IPS-18c (cell line): Measurements from ENCODE around the gene SKP2.
"Not testable (repeated sequence)": the region's sequence is repeated elsewhere in the genome, so short reads cannot be mapped to it uniquely, and the experiment has no call there.

Source experiments
- H3K4me3 ChIP-seq: 2 replicates; pipeline ENCODE4 v1.7.0; 2013; ENCODE audit warnings: low read depth, mild to moderate bottlenecking, low read length, moderate library complexity; ENCODE audit not compliant: insufficient read depth
- H3K9me3 ChIP-seq: one replicate; pipeline ENCODE4 v1.6.1; 2013; ENCODE audit warnings: mild to moderate bottlenecking, low read length, moderate library complexity; ENCODE audit not compliant: control insufficient read depth, insufficient read depth

SKP2 gene

DNA sequence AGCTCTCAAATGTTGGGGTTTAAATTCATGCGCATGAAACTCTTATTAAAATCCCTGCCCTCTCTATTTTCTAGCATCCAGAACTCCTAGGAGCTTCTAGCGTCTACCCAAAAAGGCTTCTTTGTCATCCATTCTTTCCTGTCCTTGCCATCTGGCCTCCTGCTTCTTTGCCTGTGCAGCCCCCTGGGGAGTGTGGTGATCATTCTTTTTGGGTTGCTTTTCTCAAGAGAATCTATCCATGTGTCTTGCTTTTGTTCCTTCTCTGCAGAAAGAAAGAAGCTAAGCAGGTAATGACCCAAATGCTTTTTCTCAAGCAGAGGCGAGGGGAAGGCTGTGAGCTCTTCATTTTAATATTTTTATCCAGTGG, 26.6 kb downstream of the SKP2 start:
- no peak overlapping the region for H3K4me3 ChIP-seq

DNA sequence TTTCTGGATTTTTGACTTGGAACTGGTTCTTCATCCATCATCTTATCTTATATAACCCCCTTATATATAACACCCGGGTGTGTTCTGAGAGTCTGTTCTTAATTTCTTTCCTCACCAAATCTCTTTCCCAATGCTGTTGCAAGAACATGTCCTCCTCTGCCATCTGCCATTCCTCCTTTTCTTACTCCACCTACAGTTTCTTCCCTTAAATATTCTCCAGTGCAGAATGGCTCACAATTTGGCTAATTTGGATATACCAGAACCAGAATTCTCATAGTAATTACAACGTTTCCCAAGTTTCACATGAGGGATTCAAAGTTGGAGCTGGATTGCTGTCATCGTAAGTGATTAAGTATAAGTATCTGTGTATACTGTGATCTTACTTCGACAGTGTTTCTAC, 28.0 kb downstream of the SKP2 start:
- no peak overlapping the region for H3K4me3 ChIP-seq
- no peaks in the 10 kb centered on the region for H3K9me3 ChIP-seq

More for the DNA sequence above, 26.6 kb downstream of the SKP2 start:
- H3K9me3 ChIP-seq, result no peaks in the 10 kb centered on the region

DNA sequence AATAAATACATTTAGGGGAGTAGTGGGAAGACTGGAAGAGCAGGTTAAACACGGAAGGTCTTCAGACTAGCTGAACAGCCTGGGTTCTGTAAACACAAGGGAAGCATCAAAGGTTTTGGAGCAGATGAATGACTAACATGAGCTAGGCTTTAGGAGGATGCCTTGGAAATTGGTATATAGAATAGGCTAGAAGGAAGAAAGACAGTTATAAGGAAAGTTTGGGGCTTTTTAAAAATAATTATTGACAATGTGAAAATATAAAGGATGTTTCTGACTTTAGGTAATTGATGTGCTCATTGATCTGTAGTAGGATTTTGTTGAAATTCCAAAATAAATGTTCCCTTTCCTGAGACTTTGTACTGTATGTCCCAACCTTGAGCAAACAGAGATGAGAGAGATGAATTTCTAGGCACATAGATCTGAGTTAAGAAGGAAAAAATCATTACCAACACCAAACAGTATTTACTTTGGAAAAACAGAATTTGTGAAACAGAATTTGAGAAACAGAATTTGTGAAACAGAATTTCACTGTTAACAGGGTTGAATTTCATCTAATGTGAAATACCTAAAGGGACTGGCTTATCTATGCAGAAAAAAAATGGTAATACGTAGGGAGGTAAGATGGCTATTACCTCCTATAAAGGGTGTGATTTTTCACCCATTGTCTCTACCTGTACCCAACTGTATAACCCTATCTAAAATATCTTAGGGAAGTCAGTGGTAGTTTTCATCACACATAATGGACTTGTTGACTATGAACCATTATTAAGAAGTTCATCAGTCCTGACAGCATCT, 28.8 kb downstream of the SKP2 start:
- H3K9me3 ChIP-seq, result no peaks in the 10 kb centered on the region
- H3K4me3 ChIP-seq, result no peak overlapping the region

DNA sequence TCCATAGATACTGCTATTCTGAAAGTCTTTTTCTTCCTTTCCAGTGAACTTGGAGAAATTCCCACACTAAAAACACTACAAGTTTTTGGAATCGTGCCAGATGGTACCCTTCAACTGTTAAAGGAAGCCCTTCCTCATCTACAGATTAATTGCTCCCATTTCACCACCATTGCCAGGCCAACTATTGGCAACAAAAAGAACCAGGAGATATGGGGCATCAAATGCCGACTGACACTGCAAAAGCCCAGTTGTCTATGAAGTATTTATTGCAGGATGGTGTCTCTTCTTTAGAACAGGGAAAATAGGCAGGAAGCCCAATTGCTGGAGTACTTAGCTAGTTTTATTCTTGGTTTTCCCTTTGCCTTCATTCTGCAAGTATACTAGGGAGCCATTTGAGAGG, 29.9 kb downstream of the SKP2 start:
- Histone ChIP-seq H3K4me3 (no peak overlapping the region), H3K9me3 (no peaks in the 10 kb centered on the region)

DNA sequence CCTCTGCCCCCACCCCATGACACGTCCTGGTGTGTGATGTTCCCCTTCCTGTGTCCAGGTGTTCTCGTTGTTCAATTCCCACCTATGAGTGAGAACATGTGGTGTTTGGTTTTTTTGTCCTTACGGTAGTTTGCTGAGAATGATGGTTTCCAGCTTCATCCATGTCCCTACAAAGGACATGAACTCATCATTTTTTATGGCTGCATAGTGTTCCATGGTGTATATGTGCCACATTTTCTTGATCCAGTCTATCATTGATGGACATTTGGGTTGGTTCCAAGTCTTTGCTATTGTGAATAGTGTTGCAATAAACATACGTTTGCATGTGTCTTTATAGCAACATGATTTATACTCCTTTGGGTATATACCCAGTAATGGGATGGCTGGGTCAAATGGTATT, 32.5 kb downstream of the SKP2 start:
- H3K9me3 ChIP-seq, H3K4me3 ChIP-seq: not testable (repeated sequence)

DNA sequence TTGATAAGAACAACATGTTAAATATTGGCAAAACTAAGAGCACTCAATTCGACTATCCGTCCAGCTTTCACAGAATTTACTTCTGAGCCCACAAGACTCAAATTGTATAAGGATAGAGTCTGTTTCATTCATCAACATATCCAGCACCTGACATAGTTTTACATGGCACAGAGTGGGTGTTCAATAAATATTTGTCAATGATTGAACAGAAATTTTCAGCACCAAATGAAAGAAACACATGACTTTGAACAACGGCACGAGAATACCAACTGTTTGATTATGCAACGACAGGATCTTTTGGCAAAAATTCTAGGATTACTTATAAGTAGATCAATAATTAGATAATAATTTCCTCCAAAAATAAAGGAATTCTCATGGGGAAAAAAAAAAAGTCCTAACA, 41.8 kb downstream of the SKP2 start:
- H3K4me3 ChIP-seq, result no peak overlapping the region

DNA sequence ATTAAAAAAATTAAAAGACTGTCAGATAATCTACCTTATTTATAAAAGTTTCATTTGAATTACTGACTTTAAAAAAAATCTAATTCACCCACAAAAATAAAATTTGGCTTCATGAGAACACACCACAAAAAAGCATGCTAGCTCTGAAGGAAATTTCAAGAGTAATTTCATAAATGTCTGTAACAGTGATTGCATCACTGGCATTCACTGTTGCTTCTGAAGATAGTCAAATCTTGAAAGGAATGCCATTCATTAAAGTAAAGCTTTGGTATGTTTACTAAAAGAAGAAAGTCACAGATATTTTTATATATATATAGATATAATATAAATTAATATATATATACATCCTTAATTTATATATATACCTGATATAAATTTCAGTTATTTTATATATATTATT, 46.4 kb downstream of the SKP2 start:
- no peak overlapping the region for H3K4me3 ChIP-seq
- no peaks in the 10 kb centered on the region for H3K9me3 ChIP-seq

More for the DNA sequence above, 41.8 kb downstream of the SKP2 start:
- H3K9me3 ChIP-seq, result peaks cover 5% of the 10 kb centered on the region

DNA sequence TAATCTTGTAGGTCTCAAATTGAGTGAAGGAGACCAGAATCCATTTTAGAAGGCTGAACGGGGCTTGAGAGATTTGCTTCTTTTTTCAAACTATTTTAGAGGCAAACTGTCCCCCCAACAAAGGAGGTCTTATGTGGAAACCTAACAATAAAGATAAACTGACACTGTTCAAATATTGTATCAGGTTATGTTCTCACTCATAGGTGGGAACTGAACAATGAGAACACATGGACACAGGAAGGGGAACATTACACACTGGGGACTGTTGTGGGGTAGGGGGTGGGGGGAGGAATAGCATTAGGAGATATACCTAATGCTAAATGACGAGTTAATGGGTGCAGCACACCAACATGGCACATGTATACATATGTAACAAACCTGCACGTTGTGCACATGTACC, 46.9 kb downstream of the SKP2 start:
- H3K9me3 ChIP-seq, H3K4me3 ChIP-seq: not testable (repeated sequence)

DNA sequence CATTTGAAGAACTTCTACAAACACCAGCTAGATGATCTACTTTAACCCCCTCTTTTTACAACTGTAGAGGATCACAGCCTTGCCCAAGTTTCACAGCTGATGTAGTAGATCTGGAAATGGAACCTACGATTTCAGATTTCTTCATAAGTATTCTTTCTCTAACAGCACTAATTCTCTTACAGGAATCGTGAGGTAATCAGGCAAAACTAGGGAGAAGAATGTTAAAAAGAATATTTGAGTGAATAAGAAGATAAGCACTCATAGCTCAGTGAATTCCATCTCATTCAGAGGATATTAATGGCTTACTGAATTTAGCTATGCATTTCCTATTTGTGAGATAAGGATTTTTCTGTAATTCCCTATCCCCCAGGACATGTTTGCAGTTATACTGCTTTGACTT, 47.7 kb downstream of the SKP2 start:
- H3K9me3 ChIP-seq, result no peaks in the 10 kb centered on the region

DNA sequence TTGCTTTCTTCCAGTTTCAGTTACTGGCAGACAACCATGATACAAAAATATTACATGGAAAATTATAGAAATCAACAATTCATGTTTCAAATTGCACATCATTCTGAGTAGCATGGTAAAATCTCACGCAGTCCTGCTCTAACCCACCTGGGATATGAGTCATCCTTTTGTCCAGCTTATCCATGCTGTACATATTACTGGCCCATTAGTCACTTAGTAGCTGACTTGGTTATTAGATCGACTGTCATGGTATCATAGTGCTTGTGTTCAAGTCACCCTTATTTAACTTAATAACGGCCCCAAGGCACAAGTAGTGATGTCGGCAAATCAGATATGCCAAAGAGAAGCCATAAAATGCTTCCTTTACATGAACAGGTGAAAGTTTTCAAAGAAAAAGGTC, 48.6 kb downstream of the SKP2 start:
- H3K9me3 ChIP-seq, result no peaks in the 10 kb centered on the region
- H3K4me3 ChIP-seq, result no peak overlapping the region

More for the DNA sequence above, 47.7 kb downstream of the SKP2 start:
- no peak overlapping the region for H3K4me3 ChIP-seq

DNA sequence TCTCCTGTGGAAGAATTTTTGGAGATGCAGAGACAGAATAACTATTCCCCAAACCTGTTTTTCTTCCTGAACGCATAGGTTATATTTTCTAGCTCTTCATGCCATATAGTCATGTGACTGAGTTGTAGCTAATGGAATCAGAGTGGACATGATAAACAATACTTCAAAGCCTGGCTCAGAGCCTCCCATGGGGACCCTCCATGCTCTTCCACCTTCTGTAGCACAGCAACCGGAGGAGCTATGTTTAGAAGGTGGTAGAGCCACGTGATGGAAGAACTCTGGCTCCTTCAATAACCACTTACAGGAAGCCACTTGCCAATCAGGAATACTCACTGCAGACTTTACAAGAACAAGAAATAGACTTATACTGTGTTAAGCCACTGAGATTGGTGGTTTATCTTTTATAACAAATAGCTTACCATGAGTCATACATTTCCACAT, 50.6 kb downstream of the SKP2 start:
- Histone ChIP-seq H3K9me3 (no peaks in the 10 kb centered on the region), H3K4me3 (no peak overlapping the region)

DNA sequence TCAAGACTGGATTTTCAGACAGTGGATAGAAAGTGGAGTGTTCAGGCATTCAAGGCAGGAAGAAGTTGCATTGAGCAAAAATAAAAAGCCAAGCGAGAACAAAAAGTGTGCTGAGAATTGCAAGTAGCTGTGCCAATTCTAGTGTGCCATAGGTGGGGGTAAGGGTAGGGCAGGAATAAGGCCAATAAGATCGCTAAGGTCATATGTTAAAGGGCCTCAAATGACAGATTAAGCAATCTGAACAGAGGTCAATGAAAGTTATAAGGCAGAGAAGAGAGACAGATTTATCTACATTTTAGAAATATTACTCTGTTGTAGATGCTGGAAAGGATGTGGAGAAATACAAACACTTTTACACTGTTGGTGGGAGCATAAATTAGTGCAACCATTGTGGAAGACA, 53.4 kb downstream of the SKP2 start:
- Histone ChIP-seq H3K9me3 (no peaks in the 10 kb centered on the region), H3K4me3 (no peak overlapping the region)

DNA sequence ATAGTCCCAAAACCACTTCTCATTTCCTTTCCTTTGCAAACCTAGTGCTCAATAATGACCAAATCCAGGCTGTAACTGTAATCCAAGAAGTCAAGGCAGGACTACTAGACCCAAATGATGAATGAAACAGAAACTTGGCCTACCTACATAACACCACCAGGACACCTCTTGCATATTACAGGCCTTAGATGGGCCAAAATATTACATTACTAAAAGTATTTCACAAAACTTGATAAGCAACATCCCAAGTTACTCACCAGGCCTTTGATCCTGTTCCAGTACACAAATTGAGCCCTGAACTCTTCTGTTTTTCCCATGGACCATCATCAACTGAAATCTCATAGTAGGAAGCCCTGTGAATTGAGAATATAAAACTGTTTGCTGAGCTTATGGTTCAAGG, 55.0 kb downstream of the SKP2 start:
- H3K9me3 ChIP-seq, result no peaks in the 10 kb centered on the region
- H3K4me3 ChIP-seq, result no peak overlapping the region

DNA sequence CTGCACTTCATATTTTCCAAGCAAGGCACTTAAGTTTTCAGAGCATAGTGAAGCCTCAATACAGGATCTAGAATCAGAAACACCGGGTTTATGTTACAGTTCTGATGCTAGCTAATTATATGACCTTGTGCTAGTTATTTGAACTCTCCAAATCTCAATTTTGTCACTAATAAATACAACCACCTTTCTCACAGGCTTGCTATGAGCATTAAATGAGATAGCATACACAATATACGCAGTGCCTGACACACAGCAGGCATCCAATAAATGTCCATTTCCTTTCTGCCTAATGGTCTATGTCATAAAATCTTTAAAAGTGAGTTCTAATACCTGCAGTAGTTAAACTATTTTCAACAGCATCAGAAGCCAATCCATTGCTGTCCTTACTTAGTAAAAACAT, 56.9 kb downstream of the SKP2 start:
- Histone ChIP-seq H3K4me3 (no peak overlapping the region), H3K9me3 (no peaks in the 10 kb centered on the region)

DNA sequence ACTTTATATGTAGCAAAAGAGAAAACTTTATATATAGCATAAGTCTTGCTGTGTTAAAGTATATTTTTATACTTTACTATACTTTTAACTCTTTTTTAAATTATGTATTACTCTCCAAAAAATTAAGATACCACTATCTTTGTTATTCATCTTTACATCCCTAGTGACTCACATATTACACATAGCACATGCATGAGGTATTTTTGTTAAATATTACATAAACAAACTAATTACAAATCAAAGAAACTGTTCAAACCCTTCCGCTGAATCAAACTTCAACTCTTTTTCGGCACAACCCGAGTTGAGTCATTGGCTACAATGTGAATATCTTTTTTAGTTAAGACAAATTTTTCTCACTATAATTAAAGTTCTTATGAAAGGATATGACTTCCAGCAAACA, 57.8 kb downstream of the SKP2 start:
- no peak overlapping the region for H3K4me3 ChIP-seq
- no peaks in the 10 kb centered on the region for H3K9me3 ChIP-seq

DNA sequence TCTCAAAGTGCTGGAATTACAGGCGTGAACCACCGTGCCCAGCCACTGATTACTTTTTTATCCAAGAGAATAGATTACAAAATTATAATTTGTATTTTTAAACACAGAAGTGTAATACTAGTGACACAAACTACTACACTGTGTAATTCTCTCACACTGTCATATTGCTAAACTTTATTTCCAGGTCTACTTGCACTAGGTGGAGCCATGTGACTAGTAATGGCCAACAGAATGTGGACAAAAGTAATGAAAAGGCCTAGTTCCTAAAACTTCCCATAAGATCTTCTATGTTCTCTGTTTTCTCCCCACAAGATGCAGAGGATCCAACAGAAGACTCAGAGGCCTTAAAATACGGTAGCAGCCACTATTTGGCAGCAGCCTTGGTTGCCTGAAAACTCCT, 62.5 kb downstream of the SKP2 start:
- Histone ChIP-seq H3K9me3 (no peaks in the 10 kb centered on the region), H3K4me3 (no peak overlapping the region)

DNA sequence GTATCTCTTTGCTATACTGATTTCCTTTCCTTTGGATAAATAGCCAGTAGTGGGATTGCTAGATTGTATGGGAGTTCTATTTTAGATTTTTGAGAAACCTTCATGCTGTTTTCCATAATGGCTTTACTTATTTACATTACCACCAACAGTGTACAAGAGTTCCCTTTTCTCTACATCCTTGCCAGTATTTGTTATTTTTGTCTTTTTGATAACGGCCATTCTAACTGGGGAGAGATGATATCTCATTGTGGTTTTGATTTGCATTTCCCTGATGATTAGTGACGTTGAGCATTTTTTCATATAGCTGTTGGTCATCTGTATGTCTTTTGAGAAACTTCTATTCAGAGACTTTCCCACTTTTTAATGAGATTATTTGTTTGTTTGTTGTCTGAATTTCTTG, 64.0 kb downstream of the SKP2 start:
- H3K4me3 ChIP-seq, result no peak overlapping the region

DNA sequence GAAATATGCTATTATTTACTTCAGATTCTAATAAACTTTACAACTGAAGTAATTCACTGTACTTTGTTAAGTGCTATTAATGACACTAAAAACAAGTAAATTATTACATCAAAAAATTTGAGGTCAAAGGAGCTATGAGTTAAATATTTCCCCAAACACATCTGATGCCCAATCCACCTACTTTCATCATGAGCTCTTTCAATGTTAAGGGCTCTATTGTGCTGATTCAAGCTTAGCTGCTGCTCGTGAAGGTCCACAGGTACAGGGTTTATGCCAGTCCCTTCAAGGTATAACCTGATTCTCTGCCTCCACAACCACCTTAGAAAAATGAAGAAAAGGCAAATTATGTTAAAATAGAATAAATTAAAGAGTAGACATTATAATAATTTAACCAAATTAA, 65.7 kb downstream of the SKP2 start:
- Histone ChIP-seq H3K9me3 (no peaks in the 10 kb centered on the region), H3K4me3 (no peak overlapping the region)

More for the DNA sequence above, 64.0 kb downstream of the SKP2 start:
- no peaks in the 10 kb centered on the region for H3K9me3 ChIP-seq

DNA sequence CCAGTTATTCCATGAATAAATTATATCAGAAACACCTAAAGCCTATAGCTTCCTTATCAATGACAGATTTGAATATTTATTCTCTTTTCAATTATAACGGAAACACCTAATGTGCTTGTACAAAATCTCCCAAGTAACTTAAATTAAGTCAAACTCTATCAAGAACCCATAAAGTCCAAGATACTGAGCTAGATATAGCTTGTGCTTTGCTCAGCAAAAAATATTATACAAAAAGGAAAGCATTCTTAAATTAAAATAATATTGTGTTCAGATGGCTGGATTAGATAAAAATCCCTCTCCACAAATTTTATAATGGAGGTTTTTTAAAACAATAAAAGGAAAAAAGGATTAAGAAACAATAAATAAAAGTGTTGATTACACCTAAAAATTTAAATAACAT, 66.1 kb downstream of the SKP2 start:
- Histone ChIP-seq H3K9me3 (no peaks in the 10 kb centered on the region), H3K4me3 (no peak overlapping the region)
